Fibroblast of lung (primary cell): ENCODE data around the gene KRTAP5-2. TPM values are rescaled to one million over a fixed set of nuclear protein-coding genes. Genes with fewer than 3 reads are reported as not detected.

Source experiments
- DNase-seq, 2 donors: peaks; one replicate each; pipeline versions ENCODE4 v3.0.0 to v3.0.0-alpha.2; 2010; ENCODE audit warnings: low read depth in 2 of 2
- H2AFZ ChIP-seq: 2 replicates; pipeline ENCODE4 v1.5.1; 2012; ENCODE audit warnings: low read length, control low read depth, inconsistent platforms
- H3K27ac ChIP-seq: 2 replicates; pipeline ENCODE4 v1.5.1; 2011; ENCODE audit warnings: low read length, control low read depth; ENCODE audit not compliant: insufficient read depth
- H3K27me3 ChIP-seq: 2 replicates; pipeline ENCODE4 v1.5.1; 2011; ENCODE audit warnings: mild to moderate bottlenecking, low read length; ENCODE audit not compliant: control insufficient read depth, insufficient read depth
- H3K36me3 ChIP-seq: 2 replicates; pipeline ENCODE4 v1.5.1; 2011; ENCODE audit warnings: low read length; ENCODE audit not compliant: control insufficient read depth, insufficient read depth
- H3K4me1 ChIP-seq: 2 replicates; pipeline ENCODE4 v1.5.1; 2011; ENCODE audit warnings: low read length; ENCODE audit not compliant: control insufficient read depth, insufficient read depth; ENCODE audit errors: extremely low read depth
- H3K4me2 ChIP-seq: 2 replicates; pipeline ENCODE4 v1.5.1; 2011; ENCODE audit warnings: low read length, control low read depth; ENCODE audit not compliant: insufficient read depth; ENCODE audit errors: extremely low read depth
- H3K4me3 ChIP-seq, 4 experiments: fragments of 200-600 bp in 1 of 4; sonication (generic) in 1 of 4; replicated peaks in 1 of 4; 2 replicates each; pipeline ENCODE4 v1.5.1; 2011 to 2016; ENCODE audit warnings: low read length in 4 of 4, low read depth in 3 of 4, mild to moderate bottlenecking in 3 of 4, control low read depth in 2 of 4, inconsistent platforms in 1 of 4, mixed read lengths in 1 of 4; ENCODE audit not compliant: insufficient read depth in 1 of 4; ENCODE audit errors: control extremely low read depth in 1 of 4
- H3K79me2 ChIP-seq: 2 replicates; pipeline ENCODE4 v1.5.1; 2012; ENCODE audit warnings: mild to moderate bottlenecking, low read length, inconsistent platforms; ENCODE audit not compliant: control insufficient read depth, insufficient read depth
- H3K9ac ChIP-seq: 2 replicates; pipeline ENCODE4 v1.5.1; 2011; ENCODE audit warnings: mild to moderate bottlenecking, low read length, control low read depth; ENCODE audit not compliant: insufficient read depth
- H3K9me3 ChIP-seq: 2 replicates; pipeline ENCODE4 v1.5.1; 2012; ENCODE audit warnings: low read depth, low read length; ENCODE audit not compliant: control insufficient read depth, insufficient read depth
- H4K20me1 ChIP-seq: 2 replicates; pipeline ENCODE4 v1.5.1; 2011; ENCODE audit warnings: low read length; ENCODE audit not compliant: control insufficient read depth, insufficient read depth; ENCODE audit errors: extremely low read depth
- CTCF ChIP-seq, 2 donors: IDR thresholded peaks in 1 of 2; conservative IDR thresholded peaks in 1 of 2; 1 replicate in 1 of 2; 2 replicates in 1 of 2; pipeline ENCODE4 v1.5.1; 2011 to 2012; ENCODE audit warnings: low read length in 2 of 2, control low read depth in 1 of 2, inconsistent platforms in 1 of 2, low read depth in 1 of 2, mild to moderate bottlenecking in 1 of 2
- EZH2 ChIP-seq: IDR thresholded peaks from 2 replicates; pipeline ENCODE4 v1.5.1; 2012; ENCODE audit warnings: low read length, control low read depth, mild to moderate bottlenecking; ENCODE audit errors: missing control alignments
- polyA plus RNA-seq, 2 donors: library from polyadenylated mRNA; depleted of rRNA in 1 of 2; stranded (reverse) in 1 of 2; unstranded in 1 of 2; fragments of >200 nt; gene quantifications; 2 replicates each; pipeline ENCODE4 v1.2.1, GENCODE V29; 2011 to 2012; ENCODE audit warnings: missing spikeins in 1 of 2
- total RNA-seq: library from RNA; depleted of rRNA; stranded (reverse); fragments of >200 nt; gene quantifications from 2 replicates; pipeline ENCODE4 v1.2.1, GENCODE V29; 2014

Gene KRTAP5-2
- total and polyA plus RNA-seq, 2 donors (not counting 1 experiment from before 2014, with no cell fraction given): not detected

DNA sequence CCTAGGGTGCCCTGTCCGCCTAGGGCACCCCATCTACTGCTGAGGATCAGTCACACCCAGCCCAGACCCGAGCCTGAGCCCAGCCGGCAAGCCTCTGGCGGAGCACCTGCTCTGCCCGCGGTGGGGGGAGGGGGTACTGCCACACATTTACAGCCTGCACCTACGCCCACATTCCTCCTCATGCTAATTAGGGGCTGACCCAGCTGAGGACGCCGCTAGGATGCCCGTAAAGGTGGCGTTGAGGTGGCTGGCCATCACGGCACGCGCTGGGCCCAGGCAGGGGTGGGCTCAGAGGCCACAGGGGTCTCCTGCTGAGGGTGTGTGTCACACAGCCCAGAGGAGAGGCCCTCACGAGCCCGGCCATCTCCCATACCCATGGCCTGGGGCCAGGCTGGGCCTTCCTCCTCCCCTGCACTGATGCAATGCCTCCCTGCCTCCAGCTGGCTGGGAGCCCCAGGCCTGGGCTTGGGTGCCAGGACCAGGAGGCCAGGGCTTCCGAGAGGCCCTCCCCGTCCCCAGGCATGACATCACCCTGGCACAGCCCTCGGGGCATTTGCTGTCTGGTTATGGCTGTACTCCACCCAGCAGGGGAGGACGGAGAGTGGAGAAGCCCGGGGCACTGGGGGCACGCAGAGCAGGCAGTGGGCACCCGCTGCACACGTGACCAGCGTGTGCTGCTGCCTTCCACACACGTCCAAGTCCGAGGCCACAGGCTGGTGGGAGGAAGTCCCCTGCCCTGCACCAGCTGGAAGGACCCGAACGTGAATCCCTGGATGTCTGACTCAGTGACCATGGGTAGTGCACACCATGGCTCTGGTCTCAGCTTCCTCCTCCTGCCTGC, 38.8 kb downstream of the KRTAP5-2 start:
- Histone ChIP-seq H3K27ac (no peak overlapping the region), H3K4me3 (no peak overlapping the region), H2AFZ (no peak overlapping the region), H3K9ac (no peak overlapping the region), H3K36me3 (no peaks in the 10 kb centered on the region), H3K27me3 (no peaks in the 10 kb centered on the region), H3K79me2 (no peaks in the 10 kb centered on the region), H3K4me2 (no peak overlapping the region), H4K20me1 (no peaks in the 10 kb centered on the region), H3K9me3 (no peaks in the 10 kb centered on the region), H3K4me1 (peaks cover 5% of the 10 kb centered on the region)
- no peak for TF ChIP-seq CTCF (conservative IDR thresholded peaks at IDR 0.05 in 1 of 2, IDR thresholded peaks at IDR 0.05 in 1 of 2; ENCODE audit: low read depth in 1 of 2, low read length in 2 of 2)
- TF ChIP-seq EZH2: no peak
- DNase-seq: peak; percentile 69 to 76

- no peaks in the 10 kb centered on the region for H3K79me2 ChIP-seq
- H4K20me1 ChIP-seq: no peaks in the 10 kb centered on the region
- H3K4me1 ChIP-seq: peaks cover 5% of the 10 kb centered on the region
- H3K27me3 ChIP-seq: no peaks in the 10 kb centered on the region
- H3K9ac ChIP-seq: peak overlapping the region; percentile 16
- no peaks in the 10 kb centered on the region for H3K36me3 ChIP-seq
- no peak overlapping the region for H3K4me3 ChIP-seq
- H3K9me3 ChIP-seq: no peaks in the 10 kb centered on the region
- DNase-seq: no peak
- no peak overlapping the region for H3K27ac ChIP-seq
- TF ChIP-seq CTCF (conservative IDR thresholded peaks at IDR 0.05 in 1 of 2, IDR thresholded peaks at IDR 0.05 in 1 of 2; ENCODE audit: low read depth in 1 of 2, low read length in 2 of 2) (no peak), EZH2 (no peak)
- H3K4me2 ChIP-seq: no peak overlapping the region
- H2AFZ ChIP-seq: no peak overlapping the region
Observed at GRCh38 chr11:1558775-1559110, 39.4 kb downstream of the KRTAP5-2 start.

GRCh38 chr11:1557904-1558774, 40.0 kb downstream of the KRTAP5-2 start:
- H3K27ac ChIP-seq: no peak overlapping the region
- peak; percentile 82 to 85 for DNase-seq
- TF ChIP-seq EZH2 (no peak), CTCF (conservative IDR thresholded peaks at IDR 0.05 in 1 of 2, IDR thresholded peaks at IDR 0.05 in 1 of 2; ENCODE audit: low read depth in 1 of 2, low read length in 2 of 2) (no peak)
- no peaks in the 10 kb centered on the region for H3K27me3 ChIP-seq
- peak overlapping the region; percentile 23 for H3K9ac ChIP-seq
- no peaks in the 10 kb centered on the region for H3K79me2 ChIP-seq
- H2AFZ ChIP-seq: no peak overlapping the region
- H3K4me2 ChIP-seq: peak overlapping the region; percentile 25
- H3K9me3 ChIP-seq: no peaks in the 10 kb centered on the region
- no peaks in the 10 kb centered on the region for H4K20me1 ChIP-seq
- peaks cover 5% of the 10 kb centered on the region for H3K4me1 ChIP-seq
- H3K36me3 ChIP-seq: no peaks in the 10 kb centered on the region
- no peak overlapping the region for H3K4me3 ChIP-seq
